ENCODE results near the gene LMTK2. TPM values are rescaled to one million over a fixed set of nuclear protein-coding genes. Genes with fewer than 3 reads are reported as not detected.

LMTK2 gene
- polyA plus RNA-seq, 1 donor = 16.0 TPM

Other genes with a start within 250 kb of the LMTK2 start
- gene ASNS, start 234.5 kb upstream of the LMTK2 start, polyA plus RNA-seq (ENCODE audit: insufficient read length) = 37.2 TPM
- gene OCM2, start 116.7 kb upstream of the LMTK2 start, polyA plus RNA-seq (ENCODE audit: insufficient read length) = not detected
- not detected for gene BHLHA15, start 104.6 kb downstream of the LMTK2 start, polyA plus RNA-seq (ENCODE audit: insufficient read length)
- 18.1 TPM for gene TECPR1, start 145.4 kb downstream of the LMTK2 start, polyA plus RNA-seq (ENCODE audit: insufficient read length)
- gene BRI3, start 174.8 kb downstream of the LMTK2 start, polyA plus RNA-seq (ENCODE audit: insufficient read length) = 86.1 TPM

All from left kidney (tissue), 1 donor.